Measurements from ENCODE around the gene LMOD1.
"Not testable (repeated sequence)": the region's sequence is repeated elsewhere in the genome, so short reads cannot be mapped to it uniquely, and the experiment has no call there.

LMOD1 gene

GRCh38 chr1:201890806-201891450, 55.4 kb downstream of the LMOD1 start:
- DNase-seq = no peak

- DNase-seq = no peak
Measured at GRCh38 chr1:201890223-201890622, 56.1 kb downstream of the LMOD1 start.

GRCh38 chr1:201889090-201889968, 57.0 kb downstream of the LMOD1 start:
- no peak for DNase-seq

GRCh38 chr1:201888282-201889089, 57.9 kb downstream of the LMOD1 start, which contains the start of gene SHISA4:
TSS of gene SHISA4 (plus strand) at chr1:201888898. CDS start at chr1:201888995, 97 bp downstream.
- DNase-seq = peak; percentile 89

- no peak for DNase-seq
Measured at GRCh38 chr1:201887116-201887866, 59.1 kb downstream of the LMOD1 start.

- no peak for DNase-seq
Measured at GRCh38 chr1:201886103-201886885, 60.1 kb downstream of the LMOD1 start.

GRCh38 chr1:201885531-201886075, 60.7 kb downstream of the LMOD1 start:
- DNase-seq = peak; percentile 69

GRCh38 chr1:201884425-201884824, 61.9 kb downstream of the LMOD1 start:
- DNase-seq = no peak

GRCh38 chr1:201883786-201884185, 62.6 kb downstream of the LMOD1 start:
- DNase-seq = peak; percentile 72

- DNase-seq = no peak
Measured at GRCh38 chr1:201883266-201883665, 63.1 kb downstream of the LMOD1 start.

GRCh38 chr1:201882665-201883132, 63.6 kb downstream of the LMOD1 start:
- DNase-seq = peak; percentile 90

- DNase-seq = no peak
Measured at GRCh38 chr1:201881617-201882016, 64.7 kb downstream of the LMOD1 start.

- no peak for DNase-seq
Measured at GRCh38 chr1:201880928-201881571, 65.3 kb downstream of the LMOD1 start.

- peak; percentile 59 for DNase-seq
Measured at GRCh38 chr1:201877877-201878401, 68.4 kb downstream of the LMOD1 start.

GRCh38 chr1:201876148-201876818, 70.1 kb downstream of the LMOD1 start:
- DNase-seq = no peak

GRCh38 chr1:201874672-201875071, 71.7 kb downstream of the LMOD1 start:
- no peak for DNase-seq

GRCh38 chr1:201870397-201870796, 76.0 kb downstream of the LMOD1 start:
- peak; percentile 86 for DNase-seq

- no peak for DNase-seq
Measured at GRCh38 chr1:201861448-201861847, 84.9 kb downstream of the LMOD1 start.

GRCh38 chr1:201859424-201859823, 86.9 kb downstream of the LMOD1 start:
- DNase-seq = no peak

- DNase-seq = not testable (repeated sequence)
Measured at GRCh38 chr1:201856722-201857121, 89.6 kb downstream of the LMOD1 start.

Measured in EL (cell line).